CD4-positive, alpha-beta T cell treated with Interleukin-1 beta for 1 hour (primary cell): ENCODE measurements around the gene NLRP7.
A peak's percentile ranks its signal among the peaks of the same experiment; 100 is the strongest.
"Not testable (repeated sequence)": the region's sequence is repeated elsewhere in the genome, so short reads cannot be mapped to it uniquely, and the experiment has no call there.

Experiments used
- DNase-seq, 2 donors: peaks; one replicate each; pipeline ENCODE4 v3.0.0-alpha.2; 2020 to 2022

NLRP7 gene

DNA sequence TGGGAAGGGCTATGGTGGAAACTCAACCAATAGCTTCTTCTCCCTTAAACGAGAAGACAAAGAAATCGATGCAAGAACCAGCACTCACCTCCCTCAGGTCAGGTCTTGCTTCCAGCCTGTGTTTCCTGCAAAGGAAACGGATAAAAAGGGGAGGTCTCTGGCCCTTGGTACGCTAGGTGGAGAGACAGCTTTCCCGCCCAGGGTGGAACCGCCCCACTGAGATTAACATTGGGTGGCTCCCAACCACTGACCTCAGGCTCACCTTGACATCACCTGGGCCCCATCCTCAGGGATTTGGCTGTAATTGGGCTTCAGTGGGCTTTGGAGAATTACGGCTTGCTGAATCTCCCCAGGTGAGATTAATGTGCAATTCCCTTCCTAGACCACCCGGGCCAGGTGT lies at the start of gene NLRP7:
NLRP7 (minus strand) TSS at position 150 of the 400 bp plus-strand sequence.
- no peak for DNase-seq

DNA sequence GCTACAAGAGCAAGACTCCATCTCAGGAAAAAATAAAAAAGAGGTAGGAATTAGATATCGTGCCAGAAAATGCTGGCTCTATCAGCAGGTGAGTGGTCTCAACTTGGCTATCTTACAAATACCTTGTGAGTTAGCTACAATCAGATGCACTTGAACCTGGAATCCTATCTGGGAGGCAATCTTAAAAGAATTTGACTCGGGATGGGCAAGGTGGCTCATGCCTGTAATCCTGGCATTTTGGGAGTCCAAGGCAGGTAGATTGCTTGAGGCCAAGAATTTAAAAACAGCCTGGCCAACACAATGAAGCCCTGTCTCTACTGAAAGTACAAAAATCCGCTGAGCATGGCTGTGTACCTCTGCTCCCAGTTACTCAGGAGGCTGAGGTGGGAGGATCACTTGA lies 48.2 kb upstream of the NLRP7 start:
- DNase-seq, result no peak

DNA sequence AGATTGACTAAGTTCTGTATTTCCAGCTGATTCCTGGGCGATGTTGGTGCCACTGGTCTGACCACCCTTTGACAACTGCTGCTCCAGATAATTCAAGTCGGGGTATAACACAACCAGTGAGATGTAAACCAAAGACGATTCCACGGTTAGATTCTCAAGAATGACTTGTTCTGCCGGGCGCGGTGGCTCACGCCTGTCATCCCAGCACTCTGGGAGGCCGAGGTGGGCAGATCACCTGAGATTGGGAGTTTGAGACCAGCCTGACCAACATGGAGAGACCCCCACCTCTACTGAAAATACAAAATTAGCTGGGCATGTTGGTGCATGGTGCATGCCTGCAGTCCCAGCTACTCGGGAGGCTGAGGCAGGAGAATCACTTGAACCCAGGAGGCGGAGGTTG lies 42.2 kb upstream of the NLRP7 start:
- not testable (repeated sequence) for DNase-seq

DNA sequence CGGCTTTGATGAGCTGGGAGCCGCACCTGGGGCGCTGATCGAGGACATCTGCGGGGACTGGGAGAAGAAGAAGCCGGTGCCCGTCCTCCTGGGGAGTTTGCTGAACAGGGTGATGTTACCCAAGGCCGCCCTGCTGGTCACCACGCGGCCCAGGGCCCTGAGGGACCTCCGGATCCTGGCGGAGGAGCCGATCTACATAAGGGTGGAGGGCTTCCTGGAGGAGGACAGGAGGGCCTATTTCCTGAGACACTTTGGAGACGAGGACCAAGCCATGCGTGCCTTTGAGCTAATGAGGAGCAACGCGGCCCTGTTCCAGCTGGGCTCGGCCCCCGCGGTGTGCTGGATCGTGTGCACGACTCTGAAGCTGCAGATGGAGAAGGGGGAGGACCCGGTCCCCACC lies 35.2 kb upstream of the NLRP7 start:
- not testable (repeated sequence) for DNase-seq

DNA sequence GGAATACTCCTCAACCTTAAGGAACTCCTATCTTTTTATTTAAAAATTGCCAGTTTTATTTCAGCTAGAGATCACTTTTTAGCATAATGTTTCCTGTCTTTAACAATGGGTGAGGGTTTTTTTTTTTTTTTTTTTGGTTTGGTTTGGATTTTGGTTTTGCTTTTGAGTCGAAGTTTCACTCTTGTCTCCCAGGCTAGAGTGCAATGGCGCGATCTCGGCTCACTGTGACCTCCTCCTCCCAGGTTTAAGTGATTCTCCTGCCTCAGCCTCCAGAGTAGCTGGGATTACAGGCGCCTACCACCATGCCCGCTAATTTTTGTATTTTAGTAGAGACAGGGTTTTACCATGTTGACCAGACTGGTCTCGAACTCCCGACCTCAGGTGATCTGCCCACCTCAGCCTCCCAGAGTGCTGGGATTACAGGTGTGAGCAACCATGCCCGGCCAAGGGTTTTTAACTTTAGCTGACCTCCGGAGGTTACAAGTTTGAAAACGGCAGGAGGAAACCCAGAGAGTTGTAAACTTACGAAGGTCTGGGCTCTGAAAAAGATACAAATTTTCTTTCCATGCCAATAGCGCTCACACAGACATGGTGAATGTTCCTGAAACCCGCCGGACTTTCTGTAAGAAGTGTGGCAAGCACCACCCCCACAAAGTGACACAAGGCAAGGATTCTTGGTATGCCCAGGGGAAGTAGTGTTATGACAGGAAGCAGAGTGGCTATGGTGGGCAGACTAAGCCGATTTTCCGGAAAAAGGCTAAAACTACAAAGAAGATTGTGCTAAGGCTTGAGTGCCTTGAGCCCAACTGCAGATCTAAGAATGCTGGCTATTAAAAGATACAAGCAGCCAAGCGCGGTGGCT lies 26.1 kb upstream of the NLRP7 start:
- not testable (repeated sequence) for DNase-seq

DNA sequence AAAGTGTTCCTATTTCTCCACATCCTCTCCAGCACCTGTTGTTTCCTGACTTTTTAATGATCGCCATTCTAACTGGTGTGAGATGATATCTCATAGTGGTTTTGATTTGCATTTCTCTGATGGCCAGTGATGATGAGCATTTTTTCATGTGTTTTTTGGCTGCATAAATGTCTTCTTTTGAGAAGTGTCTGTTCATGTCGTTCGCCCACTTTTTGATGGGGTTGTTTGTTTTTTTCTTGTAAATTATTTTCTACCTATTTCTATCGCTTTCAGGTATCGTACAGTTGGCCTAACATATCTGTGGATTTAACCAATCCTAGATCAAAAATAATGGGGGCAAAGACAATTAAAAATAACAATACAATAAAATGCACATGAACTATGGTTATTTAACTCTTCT lies 24.1 kb upstream of the NLRP7 start:
- not testable (repeated sequence) for DNase-seq

DNA sequence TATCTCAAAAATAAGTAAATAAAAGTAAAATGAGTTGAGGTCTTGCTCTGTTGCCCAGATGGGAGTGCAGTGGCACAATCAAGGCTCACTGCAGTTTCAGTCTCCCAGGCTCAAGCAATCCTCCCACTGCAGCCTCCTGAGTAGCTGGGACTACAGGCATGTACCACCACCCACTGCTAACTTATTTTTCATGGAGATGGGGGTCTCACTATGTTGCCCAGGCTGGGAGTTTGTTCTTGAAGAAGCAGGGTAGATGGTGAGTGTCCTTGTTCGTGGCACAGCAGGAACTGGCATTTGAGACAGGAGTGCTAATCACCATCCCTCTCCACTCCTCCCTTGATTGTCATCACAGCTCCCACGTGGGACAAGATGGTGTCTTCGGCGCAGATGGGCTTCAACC lies 22.3 kb upstream of the NLRP7 start:
- no peak for DNase-seq

DNA sequence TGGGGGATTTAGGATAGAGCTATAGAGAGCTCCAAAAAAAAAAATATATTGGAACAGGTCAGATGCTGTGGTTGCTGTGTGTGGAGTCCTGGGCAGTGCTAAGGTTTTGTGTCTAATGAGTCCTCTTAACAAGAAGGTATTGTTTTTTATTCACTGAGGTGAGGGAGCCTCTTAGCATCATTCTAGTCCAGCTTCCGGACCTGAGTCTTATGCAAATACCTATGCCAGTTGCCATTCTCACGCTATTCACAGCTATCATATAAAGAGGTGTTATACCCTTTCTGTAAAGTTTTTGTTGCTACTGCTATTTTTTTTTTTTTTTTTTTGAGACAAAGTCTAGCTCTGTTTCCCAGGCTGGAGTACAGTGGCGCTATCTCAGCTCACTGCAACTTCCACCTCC lies 20.3 kb upstream of the NLRP7 start:
- no peak for DNase-seq

DNA sequence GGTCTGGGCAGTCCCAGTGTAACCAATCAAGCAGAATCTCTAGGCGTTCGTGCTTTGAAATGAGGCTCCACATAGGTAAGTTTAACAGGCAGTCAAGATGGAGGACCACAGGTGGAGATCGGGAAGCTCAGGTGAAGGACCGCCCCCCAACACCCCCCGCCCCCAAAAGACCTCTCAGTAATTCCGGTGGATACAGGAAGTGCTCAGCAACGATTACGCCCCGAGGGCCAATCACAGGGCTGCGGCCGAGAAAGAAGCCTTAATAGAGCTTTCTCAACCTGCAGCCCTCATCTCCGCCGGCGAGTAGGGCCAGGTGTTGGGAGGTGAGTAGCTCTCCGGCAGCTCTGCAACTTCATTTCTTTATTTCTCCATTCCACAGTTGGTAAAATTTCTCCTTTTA lies 17.7 kb upstream of the NLRP7 start:
- not testable (repeated sequence) for DNase-seq

DNA sequence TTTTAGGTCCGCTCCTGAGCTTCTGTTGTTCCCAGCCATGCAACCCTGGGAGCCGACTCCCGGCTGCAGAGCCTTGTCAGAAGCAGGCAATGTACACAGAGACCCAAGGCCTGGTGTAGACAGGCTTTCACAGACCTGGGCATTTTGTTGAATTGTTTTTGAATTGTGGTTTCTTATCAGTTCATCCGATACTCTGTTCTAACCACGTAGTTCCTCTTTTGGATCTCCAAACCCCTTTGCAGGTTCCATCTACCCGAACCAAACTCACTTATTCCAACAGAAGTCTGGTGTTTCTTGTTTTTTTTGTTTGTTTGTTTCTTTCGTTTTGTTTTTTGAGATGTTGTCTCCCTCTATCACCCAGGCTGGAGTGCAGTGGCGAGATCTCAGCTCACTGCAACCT lies 12.5 kb upstream of the NLRP7 start:
- DNase-seq, result no peak

DNA sequence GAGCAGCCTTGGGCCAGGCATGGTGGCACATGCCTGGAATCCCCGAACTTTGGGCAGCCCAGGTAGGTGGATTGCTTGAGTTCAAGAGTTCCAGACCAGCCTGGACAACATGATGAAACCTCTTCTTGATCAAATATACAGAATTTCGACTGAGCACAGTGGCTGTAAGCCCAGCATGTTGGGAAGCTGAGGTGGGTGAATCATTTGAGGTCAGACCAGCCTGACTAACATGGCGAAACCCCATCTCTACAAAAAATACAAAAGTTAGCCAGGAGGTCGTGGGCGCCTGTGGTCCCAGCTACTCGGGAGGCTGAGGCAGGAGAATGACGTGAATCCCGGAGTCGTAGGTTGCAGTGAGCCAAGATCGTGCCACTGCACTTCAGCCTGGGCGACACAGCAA lies 8.0 kb upstream of the NLRP7 start:
- no peak for DNase-seq

DNA sequence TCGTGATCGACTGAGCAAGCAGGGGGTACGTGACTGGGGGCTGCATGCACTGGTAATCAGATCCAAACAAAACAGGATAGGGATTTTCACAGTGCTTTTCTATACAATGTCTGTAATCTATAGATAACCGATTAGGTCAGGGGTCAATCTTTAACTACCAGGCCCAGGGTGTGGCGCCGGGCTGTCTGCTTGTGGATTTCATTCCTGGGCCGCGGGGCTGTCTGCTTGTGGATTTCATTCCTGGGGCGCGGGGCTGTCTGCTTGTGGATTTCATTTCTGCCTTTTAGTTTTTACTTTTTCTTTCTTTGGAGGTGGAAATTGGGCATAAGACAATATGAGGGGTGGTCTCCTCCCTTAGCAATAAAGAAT lies 6.0 kb upstream of the NLRP7 start:
- not testable (repeated sequence) for DNase-seq

DNA sequence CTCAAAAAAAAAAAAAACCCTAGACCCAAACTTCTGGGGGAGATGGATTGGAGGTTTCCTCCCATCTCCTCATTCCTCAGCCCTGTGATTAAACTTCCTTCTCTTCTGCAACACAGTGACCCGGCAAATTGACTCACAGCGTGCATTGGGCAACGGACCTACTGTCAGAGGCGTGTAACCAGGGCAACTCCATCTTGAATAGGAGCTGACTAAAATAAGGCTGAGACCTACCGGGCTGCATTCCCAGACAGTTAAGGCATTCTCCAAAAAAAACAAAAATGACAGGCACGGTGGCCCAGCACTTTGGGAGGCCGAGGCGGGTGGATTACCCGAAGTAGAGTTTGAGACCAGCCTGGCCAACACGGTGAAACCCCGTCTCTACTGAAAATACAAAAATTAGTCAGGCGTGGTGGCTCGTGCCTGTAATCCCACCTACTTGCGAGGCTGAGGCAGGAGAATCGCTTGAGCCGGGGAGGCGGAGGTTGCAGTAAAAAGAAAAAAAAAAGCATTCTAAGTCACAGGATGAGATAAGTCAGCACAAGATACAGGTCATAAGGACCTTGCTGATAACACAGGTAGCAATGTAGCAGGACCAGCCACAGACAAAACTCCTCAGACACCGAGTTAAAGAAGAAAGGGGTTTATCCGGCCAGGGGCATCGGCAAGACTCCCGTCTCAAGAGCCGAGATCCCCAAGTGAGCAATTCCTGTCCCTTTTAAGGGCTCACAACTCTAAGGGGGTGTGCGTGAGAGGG lies 5.4 kb upstream of the NLRP7 start:
- DNase-seq, result peak in 1 of 2 donors; percentile 72

DNA sequence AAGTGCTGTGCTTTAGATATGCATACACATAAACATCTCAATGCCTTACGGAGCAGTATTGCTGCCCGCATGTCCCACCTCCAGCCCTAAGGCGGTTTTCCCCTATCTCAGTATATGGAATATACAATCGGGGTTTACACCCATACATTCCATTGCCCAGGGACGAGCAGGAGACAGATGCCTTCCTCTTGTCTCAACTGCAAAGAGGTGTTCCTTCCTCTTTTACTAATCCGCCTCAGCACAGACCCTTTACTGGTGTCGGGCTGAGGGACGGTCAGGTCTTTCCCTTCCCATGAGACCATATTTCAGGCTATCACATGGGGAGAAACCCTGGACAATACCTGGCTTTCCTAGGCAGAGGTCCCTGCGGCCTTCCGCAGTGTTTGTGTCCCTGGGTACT lies 3.2 kb upstream of the NLRP7 start:
- not testable (repeated sequence) for DNase-seq

DNA sequence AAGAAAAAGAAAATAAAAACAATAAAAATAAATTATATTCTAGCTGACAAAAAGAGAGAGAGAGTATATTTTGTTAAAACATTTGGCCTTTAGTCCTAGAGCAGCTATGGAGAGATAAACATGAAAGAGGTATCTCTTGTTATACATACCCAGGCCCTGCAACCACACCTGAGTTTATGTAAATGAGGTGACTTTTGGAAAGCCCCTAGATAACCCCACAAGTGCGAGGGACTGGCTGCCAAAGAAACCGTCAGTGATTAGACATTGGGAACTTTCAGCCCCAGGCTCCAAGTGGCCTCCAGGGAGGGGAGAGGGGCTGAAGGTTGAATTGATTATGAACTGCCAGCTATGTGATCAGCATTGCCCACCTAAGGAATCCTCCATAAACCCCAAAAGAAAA lies 2.1 kb upstream of the NLRP7 start:
- no peak for DNase-seq

DNA sequence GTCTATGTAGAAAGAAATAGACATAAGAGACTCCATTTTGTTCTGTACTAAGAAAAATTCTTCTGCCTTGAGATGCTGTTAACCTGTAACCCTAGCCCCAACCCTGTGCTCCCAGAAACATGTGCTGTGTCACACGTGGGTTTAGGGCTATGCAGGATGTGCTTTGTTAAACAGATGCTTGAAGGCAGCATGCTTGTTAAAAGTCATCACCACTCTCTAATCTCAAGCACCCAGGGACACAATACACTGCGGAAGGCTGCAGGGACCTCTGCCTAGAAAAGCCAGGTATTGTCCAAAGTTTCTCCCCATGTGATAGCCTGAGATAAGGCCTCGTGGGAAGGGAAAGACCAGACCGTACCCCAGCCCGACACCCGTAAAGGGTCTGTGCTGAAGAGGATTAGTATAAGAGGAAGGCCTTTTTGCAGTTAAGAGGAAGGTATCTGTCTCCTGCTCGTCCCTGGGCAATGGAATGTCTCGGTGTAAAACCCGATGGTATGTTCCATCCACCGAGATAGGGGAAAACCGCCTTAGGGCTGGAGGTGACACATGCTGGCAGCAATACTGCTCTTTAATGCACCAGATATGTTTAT lies 3.5 kb downstream of the NLRP7 start:
- DNase-seq, result not testable (repeated sequence)

DNA sequence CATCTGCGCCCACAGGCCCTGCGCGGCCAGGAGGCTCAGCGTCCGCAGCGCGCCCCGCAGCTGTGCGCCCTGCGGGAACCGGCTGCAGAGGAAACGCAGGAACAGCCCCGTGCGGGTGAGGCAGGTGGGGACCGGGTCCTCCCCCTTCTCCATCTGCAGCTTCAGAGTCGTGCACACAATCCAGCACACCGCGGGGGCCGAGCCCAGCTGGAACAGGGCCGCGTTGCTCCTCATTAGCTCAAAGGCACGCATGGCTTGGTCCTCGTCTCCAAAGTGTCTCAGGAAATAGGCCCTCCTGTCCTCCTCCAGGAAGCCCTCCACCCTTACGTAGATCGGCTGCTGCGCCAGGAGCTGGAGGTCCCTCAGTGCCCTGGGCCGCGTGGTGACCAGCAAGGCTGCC lies 7.8 kb downstream of the NLRP7 start:
- not testable (repeated sequence) for DNase-seq

DNA sequence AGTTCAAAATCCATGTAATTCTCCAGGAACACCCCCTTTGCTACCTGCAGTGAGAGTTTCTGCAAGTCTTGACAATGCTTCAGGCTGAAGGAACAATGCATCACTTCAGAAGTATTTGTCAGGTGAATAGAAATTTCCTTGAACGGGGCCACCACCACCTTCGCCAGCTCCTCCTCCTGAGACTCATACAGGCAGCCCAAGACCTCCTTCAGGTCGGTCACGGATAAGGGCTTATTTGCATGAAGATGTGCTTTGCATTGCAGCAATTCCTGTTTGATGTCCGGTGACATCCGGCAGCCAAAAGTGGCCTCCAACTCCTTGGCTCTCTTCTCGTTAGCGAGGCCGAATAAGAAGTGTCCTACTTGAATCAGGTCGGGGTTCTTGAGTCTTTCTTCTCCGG lies 8.4 kb downstream of the NLRP7 start:
- no peak for DNase-seq

DNA sequence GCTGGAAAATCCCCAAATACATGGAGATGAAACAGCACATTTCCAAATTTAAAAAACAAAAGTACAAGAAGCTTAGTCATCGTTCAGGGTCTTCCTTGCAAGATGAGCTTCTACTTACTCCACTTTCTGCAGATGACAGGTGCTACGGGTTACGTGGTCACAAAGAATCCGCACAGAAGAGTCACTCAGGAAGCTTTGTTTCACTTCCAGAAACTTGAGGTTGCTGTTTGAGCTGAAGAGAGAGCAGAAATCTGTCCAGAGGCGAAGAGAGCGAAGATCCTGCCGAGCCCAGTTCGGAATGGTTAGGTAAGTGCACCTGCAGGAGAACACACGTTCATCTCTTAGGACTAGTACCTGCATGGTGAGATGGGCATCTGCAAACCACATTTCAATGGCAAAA lies 9.4 kb downstream of the NLRP7 start:
- DNase-seq, result no peak

DNA sequence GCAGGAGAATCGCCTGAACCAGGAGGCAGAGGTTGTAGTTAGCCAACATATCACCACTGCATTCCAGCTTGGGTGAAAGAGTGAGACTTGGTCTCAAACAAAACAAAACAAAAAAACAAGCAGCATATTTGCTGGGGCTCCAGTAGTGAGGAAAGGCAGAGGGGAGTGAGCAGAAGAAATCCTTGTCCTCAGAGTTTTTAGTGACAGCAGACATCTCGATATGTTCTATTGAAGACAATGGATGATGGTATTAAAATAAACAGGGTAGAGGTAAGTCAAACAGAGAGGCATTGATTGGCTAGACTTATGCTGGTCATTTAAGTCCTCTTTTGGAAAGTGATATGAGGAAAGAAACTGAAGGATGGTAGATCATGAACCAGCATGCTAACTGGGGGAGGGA lies 19.0 kb downstream of the NLRP7 start:
- DNase-seq, result no peak

DNA sequence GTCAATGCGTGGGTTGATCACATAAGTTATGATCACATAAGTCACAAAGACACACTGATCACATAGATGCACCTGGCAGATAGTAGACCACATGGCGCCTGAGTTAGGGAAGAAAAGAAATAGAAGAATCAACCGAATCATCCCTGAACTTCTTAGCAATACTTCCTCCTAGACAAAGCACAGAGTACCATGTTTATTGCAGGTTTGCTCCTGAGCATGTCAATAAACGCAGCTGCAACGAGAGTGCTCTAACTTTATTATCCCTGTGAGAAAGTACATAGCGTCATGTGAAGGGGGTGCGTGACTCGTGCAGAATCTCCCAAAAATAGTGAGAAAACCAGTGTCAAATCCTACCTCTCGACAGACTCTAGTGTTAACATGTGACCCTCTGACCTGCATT lies 24.1 kb downstream of the NLRP7 start:
- no peak for DNase-seq

DNA sequence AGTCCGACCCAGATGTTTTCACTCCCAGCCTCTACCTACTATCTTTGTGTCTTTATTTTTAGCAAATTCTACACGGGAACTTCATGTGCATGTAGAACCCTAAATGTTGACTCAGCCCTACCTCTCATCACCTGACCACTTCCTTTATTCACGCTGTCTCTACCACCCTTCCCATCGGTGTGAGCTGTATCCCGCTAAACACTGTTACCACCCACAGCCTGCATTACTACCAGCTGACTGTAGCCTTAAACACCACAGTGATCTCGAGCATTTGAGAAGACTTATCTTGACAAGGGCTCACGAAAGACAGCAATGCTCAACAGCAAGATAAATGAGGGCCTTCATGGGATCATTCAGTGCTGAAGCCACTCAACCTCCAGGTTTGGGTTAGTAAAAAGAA lies 26.2 kb downstream of the NLRP7 start:
- no peak for DNase-seq

DNA sequence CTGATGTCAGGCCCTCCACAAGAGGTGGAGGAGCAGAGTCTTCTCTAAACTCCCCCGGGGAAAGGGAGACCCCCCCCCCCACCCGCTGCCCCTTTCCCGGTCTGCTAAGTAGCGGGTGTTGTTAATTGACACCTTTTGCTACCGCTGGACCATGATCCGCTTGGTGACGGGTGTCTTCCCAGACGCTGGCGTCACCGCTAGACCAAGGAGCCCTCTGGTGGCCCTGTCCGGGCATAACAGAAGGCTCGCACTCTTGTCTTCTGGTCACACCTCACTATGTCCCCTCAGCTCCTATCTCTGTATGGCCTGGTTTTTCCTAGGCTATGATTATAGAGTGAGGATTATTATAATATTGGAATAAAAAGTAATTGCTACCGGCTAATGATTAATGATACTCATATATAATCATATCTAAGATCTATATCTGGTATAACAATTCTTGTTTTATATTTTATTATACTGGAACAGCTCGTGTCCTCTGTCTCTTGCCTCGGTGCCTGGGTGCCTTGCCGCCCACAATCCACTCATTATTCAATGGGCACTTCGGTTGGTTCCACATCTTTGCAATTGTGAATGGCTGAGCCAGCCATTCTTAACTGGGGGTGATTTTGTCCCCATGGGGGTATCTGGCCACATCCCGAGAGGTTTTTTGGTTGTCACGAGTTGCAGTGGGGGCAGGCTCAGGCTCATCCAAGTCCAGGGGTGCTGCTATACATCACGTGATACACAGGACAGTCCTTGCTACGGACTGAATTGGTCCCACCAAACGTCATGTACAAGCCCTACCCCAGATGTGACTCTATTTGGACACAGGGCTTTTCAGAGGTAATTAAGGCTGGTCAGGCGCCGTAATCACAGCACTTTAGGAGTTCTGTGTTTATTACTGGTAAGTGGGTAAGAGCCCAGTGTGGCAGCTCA lies 27.4 kb downstream of the NLRP7 start:
- DNase-seq, result peak in 1 of 2 donors; percentile 12
